HG03097 (cell line): ENCODE results near the gene TPRN.

Source experiments
- ATAC-seq: cut with Tn5 transposase; IDR thresholded peaks from one replicate; pipeline ENCODE4 v1.9.1; 2021; ENCODE audit not compliant: unreplicated experiment, low FRiP score

The TPRN gene

GRCh38 chr9:137236936-137237421 is 36.4 kb upstream of the TPRN start:
- no peak for ATAC-seq

DNA sequence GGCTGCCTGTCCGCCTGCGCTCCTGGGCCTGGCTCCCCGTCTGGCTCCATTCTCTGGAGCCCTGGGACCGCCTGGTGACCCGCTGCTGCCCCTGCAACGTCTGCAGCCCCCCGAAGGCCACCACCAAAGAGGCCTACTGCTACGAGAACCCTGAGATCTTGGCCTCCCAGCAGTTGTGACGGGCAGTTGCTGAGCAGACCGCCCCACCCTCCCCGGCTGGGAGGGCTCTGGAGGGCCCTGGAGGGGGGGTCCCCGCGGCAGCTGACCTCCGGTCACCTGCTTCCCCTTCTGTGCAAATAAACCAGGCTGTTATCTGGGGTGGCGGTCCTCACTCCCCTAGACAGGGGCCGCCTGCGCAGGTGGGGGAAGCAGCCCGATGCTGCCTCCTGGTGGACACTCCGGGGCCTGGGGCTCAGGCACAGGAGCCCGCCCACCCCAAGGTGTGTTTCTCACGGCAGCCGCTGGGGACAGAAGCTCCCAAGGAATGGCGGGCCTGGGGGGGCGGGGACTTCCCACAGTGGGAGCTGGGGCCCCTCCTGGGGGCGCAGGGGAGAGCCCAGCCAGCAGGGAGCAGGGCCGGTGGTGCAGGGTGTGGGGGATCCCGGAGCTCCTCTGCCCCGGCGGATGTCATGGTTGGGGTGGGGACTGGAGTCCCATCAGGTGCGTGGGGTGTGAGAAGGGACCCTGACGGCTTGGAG is 35.8 kb upstream of the TPRN start:
- no peak for ATAC-seq

DNA sequence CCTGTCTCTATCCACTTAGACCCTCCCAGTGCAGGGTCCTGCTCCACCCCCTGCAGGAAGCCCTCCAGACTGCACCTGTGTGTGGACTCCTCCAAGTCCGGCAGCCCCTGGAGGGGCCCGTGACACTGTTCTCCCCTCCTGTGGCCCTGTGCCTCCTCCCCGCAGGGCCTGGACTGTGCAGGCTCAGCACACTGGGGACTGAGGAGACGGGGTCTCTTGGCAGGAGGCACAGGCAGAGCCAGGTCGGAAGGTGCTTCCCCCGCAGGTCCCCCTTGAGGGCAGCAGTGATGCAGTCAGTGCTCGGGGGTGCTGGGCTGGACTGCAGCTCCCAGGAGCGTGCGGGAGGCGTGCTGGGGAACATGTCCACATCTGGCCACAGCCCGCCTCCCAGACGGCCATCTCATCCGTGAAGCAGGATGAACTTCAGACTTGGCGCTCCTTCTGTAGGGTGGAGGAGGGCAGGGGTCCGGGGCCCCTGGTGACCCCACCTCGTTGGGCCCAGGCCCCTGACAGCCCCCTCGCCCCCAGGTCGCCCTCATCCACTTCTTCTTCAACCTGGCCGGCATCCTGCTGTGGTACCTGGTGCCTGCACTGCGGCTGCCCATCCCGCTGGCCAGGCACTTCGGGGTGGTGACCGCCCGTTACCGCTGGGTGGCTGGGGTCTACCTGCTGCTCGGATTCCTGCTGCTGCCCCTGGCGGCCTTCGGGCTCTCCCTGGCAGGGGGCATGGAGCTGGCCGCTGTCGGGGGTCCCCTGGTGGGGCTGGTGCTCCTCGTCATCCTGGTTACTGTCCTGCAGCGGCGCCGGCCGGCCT is 35.1 kb upstream of the TPRN start:
- no peak for ATAC-seq

- ATAC-seq, result no peak
Observed at GRCh38 chr9:137234758-137235423, 34.4 kb upstream of the TPRN start.

DNA sequence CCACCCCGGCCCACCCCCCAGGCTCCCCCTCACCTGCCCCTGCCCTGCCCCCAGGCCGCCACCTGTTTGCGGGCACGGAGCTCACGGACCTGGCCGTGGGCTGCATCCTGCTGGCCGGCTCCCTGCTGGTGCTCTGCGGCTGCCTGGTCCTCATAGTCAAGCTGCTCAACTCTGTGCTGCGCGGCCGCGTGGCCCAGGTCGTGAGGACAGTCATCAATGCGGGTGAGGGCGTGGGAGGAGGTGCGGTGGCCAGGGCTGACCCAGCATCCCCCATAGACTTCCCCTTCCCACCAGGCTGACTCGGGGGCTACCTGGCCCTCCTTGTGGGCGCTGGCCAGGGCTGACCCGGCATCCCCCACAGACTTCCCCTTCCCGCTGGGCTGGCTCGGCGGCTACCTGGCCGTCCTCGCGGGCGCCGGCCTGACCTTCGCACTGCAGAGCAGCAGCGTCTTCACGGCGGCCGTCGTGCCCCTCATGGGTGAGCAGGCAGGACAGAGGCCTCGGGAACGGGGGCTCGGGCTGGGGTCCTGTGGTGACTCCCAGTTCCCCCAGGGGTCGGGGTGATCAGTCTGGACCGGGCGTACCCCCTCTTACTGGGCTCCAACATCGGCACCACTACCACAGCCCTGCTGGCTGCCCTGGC is 33.6 kb upstream of the TPRN start:
- no peak for ATAC-seq

- ATAC-seq, result no peak
Observed at GRCh38 chr9:137233143-137233980, 32.8 kb upstream of the TPRN start.

GRCh38 chr9:137232510-137232909 is 32.0 kb upstream of the TPRN start:
- no peak for ATAC-seq

DNA sequence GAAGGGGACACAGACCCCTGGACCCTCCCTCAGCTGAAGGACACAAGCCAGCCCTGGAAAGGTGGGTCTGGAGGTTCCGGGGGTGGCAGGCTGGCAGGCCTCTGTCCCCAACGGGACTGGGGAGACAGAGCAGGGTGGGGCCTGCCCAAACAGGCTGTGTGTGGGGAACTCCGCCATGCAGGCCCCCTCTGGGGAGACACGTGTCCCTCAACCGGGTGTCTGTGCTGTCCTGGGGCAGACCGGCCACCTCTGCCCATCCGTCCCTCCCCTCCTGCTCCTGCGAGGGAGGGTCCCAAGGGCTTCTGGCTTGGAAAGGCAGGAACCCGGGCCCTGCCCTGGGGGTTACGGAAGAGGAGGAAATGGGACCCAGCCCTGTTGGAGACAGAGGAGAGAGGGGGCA is 31.6 kb upstream of the TPRN start:
- ATAC-seq, result no peak

- ATAC-seq, result no peak
Observed at GRCh38 chr9:137231372-137232039, 31.0 kb upstream of the TPRN start.

GRCh38 chr9:137230705-137231371 is 30.3 kb upstream of the TPRN start, which contains the start of gene SLC34A3:
TSS of gene SLC34A3 (plus strand) at chr9:137230901. CDS start at chr9:137231703, 802 bp downstream.
- ATAC-seq, result no peak

- no peak for ATAC-seq
Observed at GRCh38 chr9:137229903-137230704, 29.6 kb upstream of the TPRN start.

DNA sequence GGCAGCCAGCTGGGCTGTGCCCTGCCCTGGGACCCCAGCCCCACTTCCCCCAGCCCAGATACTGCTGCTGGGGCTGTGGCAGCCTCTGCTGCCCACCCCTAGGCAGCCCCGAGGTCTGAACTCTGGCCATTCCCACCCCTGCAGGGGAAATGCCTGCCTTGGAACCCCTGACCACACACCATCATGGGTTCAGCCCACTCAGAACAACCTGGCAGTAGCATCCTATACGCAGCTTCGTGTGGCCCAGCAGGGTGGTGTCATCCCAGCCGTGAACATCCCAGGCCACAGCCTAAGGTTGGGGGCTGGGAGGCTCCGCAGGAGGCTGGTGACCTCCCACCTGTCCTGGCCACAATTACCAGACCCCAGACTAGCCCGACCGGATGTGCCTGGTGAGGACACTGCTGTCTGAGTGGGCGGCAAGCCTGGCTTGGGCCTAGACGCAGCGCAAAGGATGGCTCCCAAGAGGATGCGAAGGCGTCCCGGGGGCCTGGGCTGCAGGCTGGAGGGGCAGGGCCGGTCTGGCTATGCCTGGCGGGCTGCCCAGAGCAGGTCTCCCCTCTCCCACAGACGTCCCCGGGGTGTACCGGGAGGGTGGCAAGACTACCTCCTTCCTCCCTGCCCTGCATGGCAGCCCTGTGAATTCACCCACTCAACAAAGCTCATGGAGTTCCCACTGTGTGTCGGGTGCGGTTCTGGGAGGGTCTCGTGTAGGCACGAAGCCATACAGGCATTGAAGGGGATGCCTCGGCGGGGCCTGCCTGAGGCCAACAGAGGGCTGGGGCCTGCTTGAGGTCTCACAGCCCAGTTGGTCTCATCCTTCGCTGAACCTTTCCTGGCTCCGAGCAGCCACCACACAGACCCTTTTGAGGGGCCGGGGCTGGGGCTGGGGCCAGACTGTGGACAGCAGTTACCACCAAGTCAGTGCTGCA is 28.7 kb upstream of the TPRN start:
- ATAC-seq, result no peak

- no peak for ATAC-seq
Observed at GRCh38 chr9:137228506-137228967, 28.0 kb upstream of the TPRN start.

- no peak for ATAC-seq
Observed at GRCh38 chr9:137227853-137228505, 27.4 kb upstream of the TPRN start.

GRCh38 chr9:137227054-137227852 is 26.7 kb upstream of the TPRN start, which contains the start of gene RNF224:
TSS of gene RNF224 (plus strand) at chr9:137227502. CDS start at chr9:137228336, 834 bp downstream.
- no peak for ATAC-seq
